Measurements from ENCODE around the gene ORC6. TPM values are rescaled to one million over a fixed set of nuclear protein-coding genes. Genes with fewer than 3 reads are reported as not detected.

The ORC6 gene
- total and polyA plus RNA-seq, 9 of the 15 experiments (the other 6 are each of a cell fraction or from before 2014, with no cell fraction given): 18.7 to 71.4 (median 47.0) TPM

DNA sequence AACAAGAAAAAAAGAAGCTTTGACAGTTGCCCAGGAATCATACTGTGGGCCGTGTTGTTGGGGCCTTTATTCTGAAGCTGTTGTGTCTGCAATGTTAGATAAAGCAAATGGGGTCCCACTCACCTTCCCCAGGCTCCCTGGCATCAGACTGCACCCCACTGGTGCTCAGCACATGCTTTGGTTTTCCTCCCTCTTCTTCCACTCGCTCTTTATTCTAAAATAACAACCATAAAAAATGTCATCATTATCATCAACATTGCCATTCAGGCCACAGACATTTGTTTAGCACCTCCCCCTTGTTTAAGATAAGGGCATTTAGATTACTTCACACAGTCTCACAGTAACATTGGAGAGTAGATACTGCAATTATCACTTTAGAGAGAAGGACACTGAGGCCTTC is 50.5 kb downstream of the ORC6 start (continued):
- TF ChIP-seq, protein P1, sequence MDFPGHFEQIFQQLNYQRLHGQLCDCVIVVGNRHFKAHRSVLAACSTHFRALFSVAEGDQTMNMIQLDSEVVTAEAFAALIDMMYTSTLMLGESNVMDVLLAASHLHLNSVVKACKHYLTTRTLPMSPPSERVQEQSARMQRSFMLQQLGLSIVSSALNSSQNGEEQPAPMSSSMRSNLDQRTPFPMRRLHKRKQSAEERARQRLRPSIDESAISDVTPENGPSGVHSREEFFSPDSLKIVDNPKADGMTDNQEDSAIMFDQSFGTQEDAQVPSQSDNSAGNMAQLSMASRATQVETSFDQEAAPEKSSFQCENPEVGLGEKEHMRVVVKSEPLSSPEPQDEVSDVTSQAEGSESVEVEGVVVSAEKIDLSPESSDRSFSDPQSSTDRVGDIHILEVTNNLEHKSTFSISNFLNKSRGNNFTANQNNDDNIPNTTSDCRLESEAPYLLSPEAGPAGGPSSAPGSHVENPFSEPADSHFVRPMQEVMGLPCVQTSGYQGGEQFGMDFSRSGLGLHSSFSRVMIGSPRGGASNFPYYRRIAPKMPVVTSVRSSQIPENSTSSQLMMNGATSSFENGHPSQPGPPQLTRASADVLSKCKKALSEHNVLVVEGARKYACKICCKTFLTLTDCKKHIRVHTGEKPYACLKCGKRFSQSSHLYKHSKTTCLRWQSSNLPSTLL (IDR thresholded peaks at IDR 0.05): no peak
- TF ChIP-seq, protein P2, sequence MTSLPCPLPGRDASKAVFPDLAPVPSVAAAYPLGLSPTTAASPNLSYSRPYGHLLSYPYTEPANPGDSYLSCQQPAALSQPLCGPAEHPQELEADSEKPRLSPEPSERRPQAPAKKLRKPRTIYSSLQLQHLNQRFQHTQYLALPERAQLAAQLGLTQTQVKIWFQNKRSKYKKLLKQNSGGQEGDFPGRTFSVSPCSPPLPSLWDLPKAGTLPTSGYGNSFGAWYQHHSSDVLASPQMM (CRISPR knock-in tag; IDR thresholded peaks at IDR 0.05): no peak
- TF ChIP-seq ZNF551 (CRISPR knock-in tag; IDR thresholded peaks at IDR 0.05) (no peak), ERF (CRISPR knock-in tag; IDR thresholded peaks at IDR 0.05) (no peak), MEF2D (tag; conservative IDR thresholded peaks at IDR 0.05; ENCODE audit: low read depth) (no peak), CSDE1 (IDR thresholded peaks at IDR 0.05) (no peak), CBFA2T2 (conservative IDR thresholded peaks at IDR 0.05) (peak; percentile 10; the same call in 1 of the 2 replicates), SIX5 (IDR thresholded peaks at IDR 0.05; ENCODE audit: borderline replicate concordance in 1 of 2, insufficient read depth in 1 of 2, low read depth in 1 of 2, low read length in 2 of 2) (no peak), EP300 (IDR thresholded peaks at IDR 0.05; ENCODE audit: low read length) (peak; percentile 20; the same call in 1 of the 2 replicates), ARHGAP35 (IDR thresholded peaks at IDR 0.05; ENCODE audit: partially characterized antibody) (no peak), JUND (IDR thresholded peaks at IDR 0.05; ENCODE audit: borderline replicate concordance, low read depth, low read length) (no peak), JUND (tag; IDR thresholded peaks at IDR 0.05; ENCODE audit: borderline replicate concordance, low read depth, low read length) (peak; percentile 24; the same call in 1 of the 3 replicates), SMAD3 (CRISPR knock-in tag; conservative IDR thresholded peaks at IDR 0.05) (no peak), SMARCE1 (IDR thresholded peaks at IDR 0.05) (0 out of 2 replicates have a peak, but pooled peaks have one; percentile 25), CBFA2T3 (IDR thresholded peaks at IDR 0.05) (peak; percentile 56), CHD4 (IDR thresholded peaks at IDR 0.05; ENCODE audit: insufficient read depth, insufficient replicate concordance, low read depth, low read length, poor library complexity, severe bottlenecking) (no peak), CEBPG (CRISPR knock-in tag; IDR thresholded peaks at IDR 0.05) (no peak), CEBPG (tag; conservative IDR thresholded peaks at IDR 0.05 in 1 of 2, IDR thresholded peaks at IDR 0.05 in 1 of 2) (peak in 1 of 2 experiments; percentile 44; a peak in 2 of 4 replicates), ZNF584 (CRISPR knock-in tag; IDR thresholded peaks at IDR 0.05; ENCODE audit: low read depth) (no peak)
- TF ChIP-seq, protein P3, sequence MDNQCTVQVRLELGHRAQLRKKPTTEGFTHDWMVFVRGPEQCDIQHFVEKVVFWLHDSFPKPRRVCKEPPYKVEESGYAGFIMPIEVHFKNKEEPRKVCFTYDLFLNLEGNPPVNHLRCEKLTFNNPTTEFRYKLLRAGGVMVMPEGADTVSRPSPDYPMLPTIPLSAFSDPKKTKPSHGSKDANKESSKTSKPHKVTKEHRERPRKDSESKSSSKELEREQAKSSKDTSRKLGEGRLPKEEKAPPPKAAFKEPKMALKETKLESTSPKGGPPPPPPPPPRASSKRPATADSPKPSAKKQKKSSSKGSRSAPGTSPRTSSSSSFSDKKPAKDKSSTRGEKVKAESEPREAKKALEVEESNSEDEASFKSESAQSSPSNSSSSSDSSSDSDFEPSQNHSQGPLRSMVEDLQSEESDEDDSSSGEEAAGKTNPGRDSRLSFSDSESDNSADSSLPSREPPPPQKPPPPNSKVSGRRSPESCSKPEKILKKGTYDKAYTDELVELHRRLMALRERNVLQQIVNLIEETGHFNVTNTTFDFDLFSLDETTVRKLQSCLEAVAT (IDR thresholded peaks at IDR 0.05): no peak
- TF ChIP-seq, protein P4, sequence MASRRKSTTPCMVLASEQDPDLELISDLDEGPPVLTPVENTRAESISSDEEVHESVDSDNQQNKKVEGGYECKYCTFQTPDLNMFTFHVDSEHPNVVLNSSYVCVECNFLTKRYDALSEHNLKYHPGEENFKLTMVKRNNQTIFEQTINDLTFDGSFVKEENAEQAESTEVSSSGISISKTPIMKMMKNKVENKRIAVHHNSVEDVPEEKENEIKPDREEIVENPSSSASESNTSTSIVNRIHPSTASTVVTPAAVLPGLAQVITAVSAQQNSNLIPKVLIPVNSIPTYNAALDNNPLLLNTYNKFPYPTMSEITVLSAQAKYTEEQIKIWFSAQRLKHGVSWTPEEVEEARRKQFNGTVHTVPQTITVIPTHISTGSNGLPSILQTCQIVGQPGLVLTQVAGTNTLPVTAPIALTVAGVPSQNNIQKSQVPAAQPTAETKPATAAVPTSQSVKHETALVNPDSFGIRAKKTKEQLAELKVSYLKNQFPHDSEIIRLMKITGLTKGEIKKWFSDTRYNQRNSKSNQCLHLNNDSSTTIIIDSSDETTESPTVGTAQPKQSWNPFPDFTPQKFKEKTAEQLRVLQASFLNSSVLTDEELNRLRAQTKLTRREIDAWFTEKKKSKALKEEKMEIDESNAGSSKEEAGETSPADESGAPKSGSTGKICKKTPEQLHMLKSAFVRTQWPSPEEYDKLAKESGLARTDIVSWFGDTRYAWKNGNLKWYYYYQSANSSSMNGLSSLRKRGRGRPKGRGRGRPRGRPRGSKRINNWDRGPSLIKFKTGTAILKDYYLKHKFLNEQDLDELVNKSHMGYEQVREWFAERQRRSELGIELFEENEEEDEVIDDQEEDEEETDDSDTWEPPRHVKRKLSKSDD (conservative IDR thresholded peaks at IDR 0.05; ENCODE audit: low read length): no peak
- TF ChIP-seq, protein P5, sequence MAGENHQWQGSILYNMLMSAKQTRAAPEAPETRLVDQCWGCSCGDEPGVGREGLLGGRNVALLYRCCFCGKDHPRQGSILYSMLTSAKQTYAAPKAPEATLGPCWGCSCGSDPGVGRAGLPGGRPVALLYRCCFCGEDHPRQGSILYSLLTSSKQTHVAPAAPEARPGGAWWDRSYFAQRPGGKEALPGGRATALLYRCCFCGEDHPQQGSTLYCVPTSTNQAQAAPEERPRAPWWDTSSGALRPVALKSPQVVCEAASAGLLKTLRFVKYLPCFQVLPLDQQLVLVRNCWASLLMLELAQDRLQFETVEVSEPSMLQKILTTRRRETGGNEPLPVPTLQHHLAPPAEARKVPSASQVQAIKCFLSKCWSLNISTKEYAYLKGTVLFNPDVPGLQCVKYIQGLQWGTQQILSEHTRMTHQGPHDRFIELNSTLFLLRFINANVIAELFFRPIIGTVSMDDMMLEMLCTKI (IDR thresholded peaks at IDR 0.05; ENCODE audit: partially characterized antibody): no peak
